GM21723 (cell line): ENCODE data around the gene SLC25A31.

Experiments used
- ATAC-seq: cut with Tn5 transposase; IDR thresholded peaks from one replicate; pipeline ENCODE4 v1.9.1; 2021; ENCODE audit warnings: mild to moderate bottlenecking, moderate library complexity; ENCODE audit not compliant: unreplicated experiment

Gene SLC25A31

DNA sequence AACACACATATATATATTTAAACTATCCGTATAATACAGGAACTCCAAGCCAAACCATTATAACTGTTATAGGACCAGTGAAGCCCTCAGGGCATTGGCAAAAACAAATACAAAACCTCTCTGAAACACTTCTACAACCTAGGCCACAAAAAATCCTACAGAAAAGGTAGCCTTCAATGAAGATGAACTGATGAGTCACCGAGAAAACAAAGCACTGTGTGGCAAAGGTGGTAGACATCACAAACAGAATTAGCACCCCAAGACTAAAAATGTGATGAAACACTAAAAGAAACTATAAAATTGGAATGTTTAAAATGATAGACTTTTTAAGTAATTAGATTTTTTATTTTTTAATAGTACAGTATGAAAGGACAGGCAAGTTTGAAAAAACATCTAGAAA is 46.4 kb downstream of the SLC25A31 start:
- no peak for ATAC-seq

DNA sequence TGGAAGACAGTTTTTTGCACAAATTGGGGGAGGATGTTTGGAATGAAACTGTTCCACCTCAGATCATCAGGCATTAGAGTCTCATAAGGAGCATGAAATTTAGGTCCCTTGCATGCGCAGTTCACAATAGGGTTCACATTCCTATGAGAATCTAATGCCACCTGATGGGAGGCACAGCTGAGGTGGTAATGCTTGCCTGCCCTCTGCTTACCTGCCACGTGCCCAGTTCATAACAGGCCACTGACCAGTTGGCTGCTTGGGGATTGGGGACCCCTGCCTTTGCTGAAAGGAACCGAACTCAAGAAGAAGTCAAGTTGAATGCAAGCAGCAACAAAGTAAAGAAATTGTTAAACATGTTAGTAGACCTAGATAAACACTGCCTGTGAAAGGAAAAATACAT is 47.3 kb downstream of the SLC25A31 start:
- no peak for ATAC-seq

DNA sequence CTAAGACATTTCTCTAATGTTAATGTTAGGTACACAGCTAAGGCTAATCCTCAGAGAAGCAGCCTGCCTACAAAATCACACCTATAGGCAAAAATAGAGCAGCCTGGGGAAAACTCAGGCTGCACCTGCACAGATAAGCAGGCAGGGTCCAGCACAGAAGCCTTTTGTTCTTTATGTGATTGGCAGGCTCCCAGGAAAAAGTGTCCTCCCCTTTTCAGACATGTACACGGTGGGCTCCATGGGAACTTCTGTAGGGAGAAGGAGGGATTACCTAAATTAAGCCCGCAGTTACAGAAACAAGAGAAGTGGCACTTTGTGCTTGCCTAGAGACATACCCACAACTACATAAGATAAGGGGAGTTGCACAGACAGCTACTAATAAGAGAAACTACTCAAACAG is 47.9 kb downstream of the SLC25A31 start:
- no peak for ATAC-seq

DNA sequence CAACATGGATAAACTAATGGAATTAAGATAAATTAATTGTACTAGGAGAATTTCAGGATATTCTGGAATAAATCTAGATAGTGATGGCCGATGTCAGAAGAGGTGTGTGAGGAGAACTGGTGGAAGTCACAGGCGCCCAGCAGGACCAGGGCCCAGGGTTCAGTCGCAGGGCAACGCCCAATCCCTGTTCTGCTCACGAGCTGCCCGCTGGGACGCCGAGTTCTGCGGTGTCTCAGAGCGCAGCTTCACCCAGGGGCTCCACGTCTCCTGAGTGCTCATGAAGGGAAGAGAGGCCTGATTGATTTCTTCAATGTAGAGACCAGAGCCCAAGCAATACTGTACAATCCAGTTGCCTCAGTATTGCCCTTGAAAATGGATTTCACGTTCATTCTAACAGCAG is 50.4 kb downstream of the SLC25A31 start:
- ATAC-seq = no peak

- ATAC-seq = peak; percentile 40
Observed at GRCh38 chr4:127781300-127782024, 51.3 kb downstream of the SLC25A31 start.

DNA sequence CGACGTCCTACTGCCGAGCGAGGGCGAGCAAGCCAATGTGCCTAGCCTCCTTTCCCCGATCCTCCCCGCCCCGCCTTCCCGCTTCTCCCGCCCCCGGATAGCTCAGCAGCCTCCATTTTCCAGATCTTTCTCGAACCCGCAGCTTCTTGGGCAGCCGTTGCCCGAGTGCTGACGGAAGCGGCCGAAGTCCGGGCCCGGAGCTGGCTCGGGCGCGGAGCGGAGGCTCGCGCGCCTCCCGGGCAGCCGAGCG is 51.8 kb downstream of the SLC25A31 start:
- ATAC-seq = peak; percentile 80

DNA sequence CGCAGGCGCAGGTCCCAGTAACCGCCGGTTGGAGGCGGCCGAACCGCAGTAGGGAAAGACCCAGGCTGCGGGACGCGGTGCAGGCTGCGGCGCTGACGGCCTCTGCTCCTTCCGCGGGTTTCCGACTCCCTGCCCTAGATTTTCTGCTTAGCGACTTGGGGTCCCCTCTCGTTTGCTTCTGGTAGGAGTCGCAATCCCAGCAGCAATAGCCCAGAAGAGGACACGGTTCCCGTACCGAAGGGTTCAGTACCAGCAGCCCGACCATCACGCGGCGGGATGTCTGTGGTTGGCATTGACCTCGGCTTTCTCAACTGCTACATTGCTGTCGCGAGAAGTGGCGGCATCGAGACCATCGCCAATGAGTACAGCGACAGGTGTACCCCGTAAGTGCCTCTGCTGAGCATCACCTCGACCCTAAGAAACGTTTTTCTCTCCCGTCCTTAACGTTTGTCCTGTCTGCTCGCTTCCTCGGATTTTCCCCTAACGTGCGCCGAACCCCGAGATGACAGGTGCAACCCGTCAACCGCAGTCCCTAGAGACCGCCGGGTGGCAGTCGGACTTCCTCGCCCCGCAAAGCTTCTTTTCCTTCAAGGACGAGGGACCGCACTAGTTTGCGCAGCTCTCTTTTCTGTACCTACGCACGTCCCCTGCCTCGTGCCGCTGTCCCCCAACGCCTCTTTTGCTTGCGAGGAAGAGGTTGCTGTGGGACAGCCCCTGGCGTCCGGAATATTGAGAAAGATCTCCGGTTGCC is 52.2 kb downstream of the SLC25A31 start, which contains the start of gene HSPA4L:
HSPA4L (plus strand) TSS at position 48 of the 751 bp plus-strand sequence; CDS start at position 277, 229 bp downstream.
- peak; percentile 46 for ATAC-seq

DNA sequence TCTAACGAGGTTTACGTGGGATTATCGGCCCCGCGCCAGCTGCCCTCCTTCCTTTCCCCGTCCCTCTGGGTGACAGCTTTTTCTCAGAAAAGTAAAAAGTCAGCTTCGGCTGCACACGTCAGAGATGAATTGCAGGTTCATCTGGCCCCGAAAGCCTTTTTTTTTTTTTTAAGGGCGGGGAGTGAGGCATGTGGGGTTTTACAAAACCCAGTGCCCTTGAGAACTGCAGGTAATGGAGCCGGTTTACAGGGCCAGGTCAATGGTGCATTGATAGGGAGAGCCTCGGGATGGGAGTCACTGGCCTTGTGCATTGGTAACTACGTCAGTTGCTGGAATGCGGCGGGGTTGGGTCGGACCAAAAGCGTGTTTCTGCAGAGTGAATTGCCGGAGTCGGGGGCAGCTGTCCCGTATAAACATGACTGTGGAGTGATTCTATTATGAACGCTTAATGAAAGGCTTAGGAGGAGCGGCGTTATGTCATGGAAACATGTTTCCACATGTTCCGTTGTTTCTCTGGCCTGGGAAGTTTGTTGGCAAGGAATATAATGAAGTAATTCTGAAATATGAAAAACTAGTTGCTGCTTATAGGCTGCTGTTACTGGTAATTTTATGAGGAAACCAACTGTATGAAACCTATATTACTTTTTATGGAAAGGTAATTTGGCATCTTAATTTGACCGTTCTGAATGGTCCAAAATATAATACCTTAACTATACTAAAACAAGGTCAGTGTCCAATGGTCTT is 53.0 kb downstream of the SLC25A31 start:
- no peak for ATAC-seq

GRCh38 chr4:127783955-127784770 is 54.0 kb downstream of the SLC25A31 start:
- no peak for ATAC-seq

GRCh38 chr4:127788517-127788916 is 58.3 kb downstream of the SLC25A31 start:
- ATAC-seq = no peak

- no peak for ATAC-seq
Observed at GRCh38 chr4:127791391-127791790, 61.2 kb downstream of the SLC25A31 start.

DNA sequence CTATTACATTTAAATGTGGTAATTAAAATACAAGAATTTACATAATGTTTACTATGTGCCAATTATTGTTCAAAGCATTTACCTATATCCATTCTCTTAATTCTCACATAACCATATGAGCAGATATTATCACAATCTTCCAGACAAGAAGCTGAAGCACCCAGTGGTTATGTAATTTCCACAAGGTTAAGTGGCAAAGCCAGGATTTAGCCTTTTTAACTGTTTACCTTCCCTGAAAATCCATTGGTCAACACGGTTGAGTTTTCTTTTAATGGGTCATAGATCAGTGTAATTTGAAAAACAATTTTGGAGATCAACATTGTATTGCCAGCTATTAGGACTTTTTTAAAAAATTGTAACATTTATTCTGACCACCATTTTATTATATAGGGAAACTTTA is 63.3 kb downstream of the SLC25A31 start:
- ATAC-seq = no peak

DNA sequence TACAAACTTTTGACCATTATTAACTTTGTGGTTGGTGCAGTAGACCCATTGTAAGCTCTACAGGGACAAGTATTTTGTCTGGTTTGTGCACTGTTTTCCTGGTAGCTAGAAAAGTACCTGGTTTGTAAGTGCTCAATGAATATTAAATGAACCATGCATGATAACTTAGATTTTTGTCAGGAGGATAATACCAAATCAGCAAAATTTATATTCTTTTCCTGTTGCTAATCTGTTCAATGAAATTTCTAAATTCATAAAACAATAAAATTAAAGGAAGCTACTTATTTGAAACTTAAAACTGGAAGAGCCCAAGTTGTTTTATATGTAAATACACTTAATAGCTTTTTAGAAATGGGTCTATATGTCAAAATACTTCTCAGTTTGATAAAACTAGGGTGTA is 69.5 kb downstream of the SLC25A31 start:
- no peak for ATAC-seq

DNA sequence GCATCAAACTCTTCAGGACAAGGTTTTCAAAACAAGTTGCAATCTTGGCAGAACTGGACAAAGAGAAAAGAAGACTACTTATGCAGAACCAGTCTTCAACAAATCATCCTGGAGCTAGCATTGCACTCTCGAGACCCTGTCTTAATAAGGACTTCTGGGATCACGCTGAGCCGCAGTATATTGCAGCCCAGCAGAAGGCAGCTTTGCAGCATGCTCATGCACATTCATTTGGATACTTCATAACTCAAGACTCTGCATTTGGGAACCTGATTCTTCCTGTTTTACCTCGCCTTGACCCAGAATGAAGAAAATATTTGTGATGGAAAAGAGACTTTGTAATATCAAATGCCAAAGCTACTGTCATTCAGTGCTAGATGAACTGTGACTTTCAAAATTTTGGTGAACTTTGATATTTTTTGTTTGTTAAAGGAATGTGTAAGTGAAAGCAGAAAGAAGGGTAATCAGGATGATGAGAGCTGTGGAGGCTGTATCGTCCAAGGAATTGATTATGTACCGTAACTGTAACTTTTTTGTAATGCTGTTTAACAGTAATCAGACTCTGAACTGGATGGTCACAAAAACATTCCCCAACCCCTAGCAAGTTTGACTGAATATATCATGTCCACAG is 79.1 kb downstream of the SLC25A31 start:
- ATAC-seq = no peak

DNA sequence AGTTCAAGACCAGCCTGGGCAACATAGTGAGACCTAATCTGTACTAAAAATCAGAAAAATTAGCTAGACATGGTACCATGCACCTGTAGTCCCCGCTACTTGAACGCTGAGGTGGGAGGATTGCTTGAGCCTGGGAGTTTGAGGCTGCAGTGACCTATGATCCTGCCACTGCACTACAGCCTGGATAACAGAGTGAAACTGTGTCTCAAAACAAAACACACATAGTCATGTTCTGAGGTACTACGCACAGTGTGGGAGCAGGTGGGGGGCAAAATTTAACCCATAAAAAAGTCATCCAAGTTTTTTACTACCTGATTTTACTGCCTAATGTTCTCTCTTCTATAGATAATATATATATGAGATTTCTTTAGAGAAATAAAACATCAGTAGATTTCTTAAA is 80.4 kb downstream of the SLC25A31 start:
- ATAC-seq = no peak

DNA sequence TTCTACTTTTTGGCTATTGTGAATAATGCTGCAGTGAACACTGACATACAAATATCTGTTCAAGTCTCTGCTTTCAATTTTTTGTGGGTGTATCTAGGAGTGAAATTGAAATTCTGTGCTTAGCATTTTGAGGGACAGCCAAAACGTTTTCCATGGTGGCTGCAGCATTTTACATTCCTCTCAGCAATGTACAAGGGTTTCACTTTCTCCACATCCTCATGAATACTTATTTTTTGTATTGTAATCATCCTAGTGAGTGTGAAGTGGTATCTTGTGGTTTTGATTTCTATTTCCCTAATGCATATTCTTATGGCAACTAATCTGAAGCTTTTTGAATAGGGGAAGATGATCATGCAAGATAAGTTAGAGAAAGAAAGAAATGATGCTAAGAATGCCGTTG is 92.2 kb downstream of the SLC25A31 start:
- ATAC-seq = no peak
